Stimulated activated naive CD8-positive, alpha-beta T cell treated with anti-CD3 and anti-CD28 coated beads, Interleukin-15, Interleukin-2, amounts not matched to agents 100 ng/mL and 50 ng/mL, for 24 hours (primary cell): ENCODE data around the gene PCOLCE2.
"Not testable (repeated sequence)": the region's sequence is repeated elsewhere in the genome, so short reads cannot be mapped to it uniquely, and the experiment has no call there.

Experiments used
- H3K27ac Mint-ChIP-seq: one replicate; pipeline ENCODE4 v1.8.0; 2021; ENCODE audit warnings: mild to moderate bottlenecking, mixed read lengths
- H3K27me3 Mint-ChIP-seq: one replicate; pipeline ENCODE4 v1.8.0; 2021; ENCODE audit warnings: mixed read lengths
- H3K36me3 Mint-ChIP-seq: one replicate; pipeline ENCODE4 v1.8.0; 2021; ENCODE audit warnings: low read depth, mixed read lengths
- H3K4me1 Mint-ChIP-seq: one replicate; pipeline ENCODE4 v1.8.0; 2021; ENCODE audit warnings: low read depth, mixed read lengths
- H3K4me3 Mint-ChIP-seq: one replicate; pipeline ENCODE4 v1.8.0; 2021; ENCODE audit warnings: mild to moderate bottlenecking, mixed read lengths
- H3K9me3 Mint-ChIP-seq: one replicate; pipeline ENCODE4 v1.8.0; 2021; ENCODE audit warnings: mixed read lengths

Gene PCOLCE2

GRCh38 chr3:142889212-142890014 is 530 bp upstream of the PCOLCE2 start:
- Mint-ChIP-seq H3K36me3 (no peaks in the 10 kb centered on the region), H3K9me3 (no peaks in the 10 kb centered on the region), H3K4me1 (peaks cover 11% of the 10 kb centered on the region), H3K27ac (no peak overlapping the region), H3K27me3 (peaks cover 59% of the 10 kb centered on the region), H3K4me3 (peak overlapping the region; percentile 64)

DNA sequence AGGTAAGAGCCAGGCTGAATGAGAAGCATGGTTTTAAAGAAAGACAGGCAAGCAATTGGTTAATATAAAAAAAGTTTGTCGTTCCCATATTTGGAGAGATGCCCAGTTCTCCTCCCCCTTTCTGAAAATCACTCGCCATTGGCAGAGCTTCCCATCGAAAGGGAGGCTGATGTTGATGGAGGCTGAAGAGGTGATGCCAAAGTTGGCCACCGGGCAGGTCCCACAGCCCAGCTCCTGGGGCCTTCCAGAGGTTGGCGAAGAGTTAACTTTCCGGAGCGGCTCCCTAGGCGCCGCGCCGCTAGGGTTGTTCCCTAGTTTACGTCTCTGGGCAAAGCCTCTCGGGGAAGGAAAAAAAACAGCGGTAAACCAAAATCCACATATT is 793 bp downstream of the PCOLCE2 start:
- H3K4me1 Mint-ChIP-seq = peaks cover 11% of the 10 kb centered on the region
- peaks cover 56% of the 10 kb centered on the region for H3K27me3 Mint-ChIP-seq
- no peaks in the 10 kb centered on the region for H3K9me3 Mint-ChIP-seq
- peak overlapping the region; percentile 47 for H3K27ac Mint-ChIP-seq
- peak overlapping the region; percentile 76 for H3K4me3 Mint-ChIP-seq
- H3K36me3 Mint-ChIP-seq = no peaks in the 10 kb centered on the region

DNA sequence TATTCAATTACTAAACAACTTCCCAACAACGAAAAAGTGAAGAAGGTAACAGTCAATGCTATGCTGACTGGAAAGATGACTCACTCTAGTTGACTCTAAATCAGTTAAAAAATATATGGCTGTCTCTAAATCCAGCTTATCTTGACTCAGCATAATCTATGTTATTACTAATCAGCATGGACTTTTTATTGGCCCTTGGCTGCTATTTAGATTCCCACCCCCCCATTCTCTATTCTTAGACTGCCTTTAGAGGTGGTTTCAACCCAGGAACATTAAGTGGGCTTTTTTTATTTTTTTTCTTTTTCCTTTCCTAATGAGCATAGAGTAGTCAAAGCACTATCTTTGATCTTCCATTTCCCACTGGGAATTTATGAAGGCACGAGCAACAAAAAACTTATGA is 1.9 kb downstream of the PCOLCE2 start:
- Mint-ChIP-seq H3K27ac (no peak overlapping the region), H3K27me3 (peaks cover 49% of the 10 kb centered on the region), H3K4me3 (no peak overlapping the region), H3K36me3 (no peaks in the 10 kb centered on the region), H3K4me1 (peaks cover 11% of the 10 kb centered on the region), H3K9me3 (no peaks in the 10 kb centered on the region)

GRCh38 chr3:142886021-142886420 is 2.9 kb downstream of the PCOLCE2 start:
- H3K27me3 Mint-ChIP-seq = peaks cover 45% of the 10 kb centered on the region

DNA sequence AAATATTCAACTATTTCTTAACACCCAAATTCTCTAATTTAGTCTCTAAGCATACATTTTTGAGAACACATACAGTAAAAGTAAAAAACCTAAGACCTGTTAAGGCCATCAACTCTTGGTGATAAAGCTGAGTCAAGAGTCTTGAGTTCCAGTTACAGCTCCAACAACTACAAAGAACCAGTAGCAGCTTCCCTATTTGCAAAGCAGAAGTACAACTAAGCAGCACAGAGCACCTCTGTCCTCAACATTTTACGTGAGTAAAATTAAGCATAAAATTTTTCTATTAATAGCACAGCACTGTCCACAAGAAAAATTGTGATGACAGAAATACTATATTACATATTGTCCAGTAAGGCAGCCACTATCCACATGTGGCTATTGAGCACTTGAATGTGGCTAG is 4.4 kb downstream of the PCOLCE2 start:
- Mint-ChIP-seq H3K27me3 (peaks cover 39% of the 10 kb centered on the region), H3K36me3 (no peaks in the 10 kb centered on the region), H3K27ac (no peak overlapping the region), H3K4me3 (no peak overlapping the region), H3K4me1 (peaks cover 10% of the 10 kb centered on the region), H3K9me3 (no peaks in the 10 kb centered on the region)

More at GRCh38 chr3:142886021-142886420, 2.9 kb downstream of the PCOLCE2 start:
- Mint-ChIP-seq H3K9me3 (no peaks in the 10 kb centered on the region), H3K4me3 (no peak overlapping the region), H3K4me1 (peaks cover 11% of the 10 kb centered on the region), H3K36me3 (no peaks in the 10 kb centered on the region), H3K27ac (no peak overlapping the region)

GRCh38 chr3:142883534-142883933 is 5.3 kb downstream of the PCOLCE2 start:
- H3K9me3 Mint-ChIP-seq, H3K36me3 Mint-ChIP-seq, H3K27ac Mint-ChIP-seq, H3K4me3 Mint-ChIP-seq, H3K4me1 Mint-ChIP-seq: not testable (repeated sequence)
- H3K27me3 Mint-ChIP-seq = peaks cover 36% of the 10 kb centered on the region

- H3K36me3 Mint-ChIP-seq = no peaks in the 10 kb centered on the region
- no peaks in the 10 kb centered on the region for H3K4me1 Mint-ChIP-seq
- H3K27ac Mint-ChIP-seq = no peak overlapping the region
- H3K27me3 Mint-ChIP-seq = peaks cover 30% of the 10 kb centered on the region
- H3K4me3 Mint-ChIP-seq = no peak overlapping the region
- H3K9me3 Mint-ChIP-seq = no peaks in the 10 kb centered on the region
Observed at GRCh38 chr3:142881445-142882224, 7.2 kb downstream of the PCOLCE2 start.

GRCh38 chr3:142878649-142879300 is 10.1 kb downstream of the PCOLCE2 start:
- Mint-ChIP-seq H3K9me3 (no peaks in the 10 kb centered on the region), H3K4me1 (peaks cover 11% of the 10 kb centered on the region), H3K27me3 (peaks cover 27% of the 10 kb centered on the region), H3K36me3 (no peaks in the 10 kb centered on the region), H3K27ac (no peak overlapping the region), H3K4me3 (no peak overlapping the region)

GRCh38 chr3:142876417-142876816 is 12.5 kb downstream of the PCOLCE2 start:
- H3K36me3 Mint-ChIP-seq = no peaks in the 10 kb centered on the region
- no peaks in the 10 kb centered on the region for H3K9me3 Mint-ChIP-seq
- H3K27me3 Mint-ChIP-seq = peaks cover 37% of the 10 kb centered on the region
- peak overlapping the region; percentile 16 for H3K27ac Mint-ChIP-seq
- no peak overlapping the region for H3K4me3 Mint-ChIP-seq
- peaks cover 11% of the 10 kb centered on the region for H3K4me1 Mint-ChIP-seq

- peaks cover 11% of the 10 kb centered on the region for H3K4me1 Mint-ChIP-seq
- H3K36me3 Mint-ChIP-seq = no peaks in the 10 kb centered on the region
- H3K9me3 Mint-ChIP-seq = no peaks in the 10 kb centered on the region
- peaks cover 39% of the 10 kb centered on the region for H3K27me3 Mint-ChIP-seq
- H3K4me3 Mint-ChIP-seq = peak overlapping the region; percentile 55
- H3K27ac Mint-ChIP-seq = peak overlapping the region; percentile 94
Observed at GRCh38 chr3:142875583-142876207, 13.2 kb downstream of the PCOLCE2 start.

- Mint-ChIP-seq H3K4me3 (peak overlapping the region; percentile 55), H3K36me3 (no peaks in the 10 kb centered on the region), H3K4me1 (peaks cover 11% of the 10 kb centered on the region), H3K27ac (peak overlapping the region; percentile 94), H3K27me3 (peaks cover 35% of the 10 kb centered on the region), H3K9me3 (no peaks in the 10 kb centered on the region)
Observed at GRCh38 chr3:142875099-142875498, 13.8 kb downstream of the PCOLCE2 start.

DNA sequence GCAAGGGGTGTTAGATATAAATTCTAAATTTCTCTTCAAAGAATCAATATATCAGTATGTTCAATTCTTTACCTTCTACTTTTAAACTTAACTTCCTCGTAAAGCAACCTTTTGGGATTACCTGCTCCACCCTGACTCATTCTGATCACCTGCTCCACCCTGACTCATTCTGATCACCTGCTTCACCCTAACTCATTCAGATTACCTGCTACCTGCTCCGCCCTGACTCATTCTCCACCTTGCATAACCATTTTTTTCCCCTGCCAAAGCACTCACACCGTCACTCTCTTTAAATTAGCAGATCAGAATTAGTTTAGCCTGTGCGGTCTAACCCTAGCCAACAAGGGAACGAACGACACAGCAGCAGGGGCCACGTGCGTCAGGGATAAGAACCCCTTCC is 20.5 kb downstream of the PCOLCE2 start:
- H3K27ac Mint-ChIP-seq, H3K36me3 Mint-ChIP-seq, H3K9me3 Mint-ChIP-seq, H3K4me3 Mint-ChIP-seq, H3K4me1 Mint-ChIP-seq: not testable (repeated sequence)
- peaks cover 23% of the 10 kb centered on the region for H3K27me3 Mint-ChIP-seq

GRCh38 chr3:142866841-142867631 is 21.8 kb downstream of the PCOLCE2 start:
- Mint-ChIP-seq H3K4me1 (peaks cover 14% of the 10 kb centered on the region), H3K27ac (no peak overlapping the region), H3K4me3 (no peak overlapping the region), H3K36me3 (no peaks in the 10 kb centered on the region), H3K27me3 (peaks cover 21% of the 10 kb centered on the region), H3K9me3 (no peaks in the 10 kb centered on the region)
